HL-60 (cell line): ENCODE measurements around the gene CCDC40.
"Not testable (repeated sequence)": the region's sequence is repeated elsewhere in the genome, so short reads cannot be mapped to it uniquely, and the experiment has no call there.

ENCODE experiments used
- DNase-seq, 2 experiments: peaks; one replicate each; pipeline ENCODE4 v3.0.0-alpha.2; 2010 to 2020; ENCODE audit warnings: low read depth in 1 of 2, low spot score in 1 of 2
- H3K27ac ChIP-seq: fragments of 250-450 bp; sonication (Bioruptor Pico); replicated peaks from 2 replicates; pipeline ENCODE4 v1.5.1; 2020; ENCODE audit warnings: mild to moderate bottlenecking, moderate library complexity
- H3K27me3 ChIP-seq: fragments of 250-450 bp; sonication (Bioruptor Pico); 2 replicates; pipeline ENCODE4 v1.5.1; 2021; ENCODE audit warnings: mild to moderate bottlenecking, moderate library complexity; ENCODE audit not compliant: insufficient read depth, poor library complexity, severe bottlenecking
- H3K4me3 ChIP-seq: replicated peaks from 2 replicates; pipeline ENCODE4 v1.5.1; 2011; ENCODE audit warnings: mild to moderate bottlenecking, control low read depth, low read length; ENCODE audit not compliant: insufficient read depth
- GABPA ChIP-seq: IDR thresholded peaks from 2 replicates; pipeline ENCODE4 v1.6.1; 2012; ENCODE audit warnings: low read depth
- POLR2AphosphoS5 ChIP-seq: IDR thresholded peaks from 2 replicates; pipeline ENCODE4 v1.6.1; 2012; ENCODE audit warnings: low read depth
- SPI1 ChIP-seq: IDR thresholded peaks from 2 replicates; pipeline ENCODE4 v1.6.1; 2012; ENCODE audit warnings: low read depth, mild to moderate bottlenecking, borderline replicate concordance
- TF ChIP-seq, protein P1 (sequence below): IDR thresholded peaks from 2 replicates; pipeline ENCODE4 v1.6.1; 2012; ENCODE audit warnings: low read depth; ENCODE audit not compliant: insufficient replicate concordance
- TF ChIP-seq, protein P2 (sequence below): IDR thresholded peaks from one replicate; pipeline ENCODE4 v1.5.1; 2011; ENCODE audit warnings: low read length, control low read depth, inconsistent platforms; ENCODE audit not compliant: insufficient read depth

Gene CCDC40

DNA sequence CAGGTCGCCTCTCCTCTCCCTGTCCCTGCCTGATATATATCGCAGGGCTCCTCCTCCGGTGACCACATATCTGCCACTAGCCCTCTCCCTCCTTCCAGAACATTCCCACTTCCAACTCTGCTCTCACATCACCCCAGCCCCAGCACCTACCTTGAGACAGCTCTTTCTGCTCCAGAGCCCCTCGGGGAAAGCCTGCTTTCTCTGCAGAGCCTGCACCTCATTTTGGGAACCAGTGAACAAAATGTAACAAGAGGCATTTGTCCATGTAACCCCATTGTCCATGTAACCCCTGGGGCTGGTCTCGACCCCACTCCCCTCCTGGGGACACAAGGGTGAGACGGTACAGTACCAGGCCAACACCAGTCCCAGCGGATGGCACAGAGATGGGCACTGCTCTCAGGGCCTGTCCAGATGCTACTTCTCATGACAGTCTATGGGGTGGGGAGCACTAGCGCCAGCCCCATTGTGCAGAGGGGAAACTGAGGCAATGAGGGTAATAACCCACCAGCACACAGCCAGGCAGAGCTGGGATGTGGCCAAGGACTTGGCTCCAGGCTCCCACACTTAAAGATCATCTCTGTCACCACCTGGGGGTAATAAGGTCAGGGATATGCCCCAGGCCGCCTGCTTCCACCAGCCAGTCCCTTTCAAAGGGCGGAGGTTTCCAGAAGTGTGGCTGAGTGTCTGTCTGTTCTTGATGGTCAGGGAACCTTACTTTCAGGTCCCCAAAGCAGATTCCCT is 43.6 kb upstream of the CCDC40 start:
- TF ChIP-seq, protein P1, sequence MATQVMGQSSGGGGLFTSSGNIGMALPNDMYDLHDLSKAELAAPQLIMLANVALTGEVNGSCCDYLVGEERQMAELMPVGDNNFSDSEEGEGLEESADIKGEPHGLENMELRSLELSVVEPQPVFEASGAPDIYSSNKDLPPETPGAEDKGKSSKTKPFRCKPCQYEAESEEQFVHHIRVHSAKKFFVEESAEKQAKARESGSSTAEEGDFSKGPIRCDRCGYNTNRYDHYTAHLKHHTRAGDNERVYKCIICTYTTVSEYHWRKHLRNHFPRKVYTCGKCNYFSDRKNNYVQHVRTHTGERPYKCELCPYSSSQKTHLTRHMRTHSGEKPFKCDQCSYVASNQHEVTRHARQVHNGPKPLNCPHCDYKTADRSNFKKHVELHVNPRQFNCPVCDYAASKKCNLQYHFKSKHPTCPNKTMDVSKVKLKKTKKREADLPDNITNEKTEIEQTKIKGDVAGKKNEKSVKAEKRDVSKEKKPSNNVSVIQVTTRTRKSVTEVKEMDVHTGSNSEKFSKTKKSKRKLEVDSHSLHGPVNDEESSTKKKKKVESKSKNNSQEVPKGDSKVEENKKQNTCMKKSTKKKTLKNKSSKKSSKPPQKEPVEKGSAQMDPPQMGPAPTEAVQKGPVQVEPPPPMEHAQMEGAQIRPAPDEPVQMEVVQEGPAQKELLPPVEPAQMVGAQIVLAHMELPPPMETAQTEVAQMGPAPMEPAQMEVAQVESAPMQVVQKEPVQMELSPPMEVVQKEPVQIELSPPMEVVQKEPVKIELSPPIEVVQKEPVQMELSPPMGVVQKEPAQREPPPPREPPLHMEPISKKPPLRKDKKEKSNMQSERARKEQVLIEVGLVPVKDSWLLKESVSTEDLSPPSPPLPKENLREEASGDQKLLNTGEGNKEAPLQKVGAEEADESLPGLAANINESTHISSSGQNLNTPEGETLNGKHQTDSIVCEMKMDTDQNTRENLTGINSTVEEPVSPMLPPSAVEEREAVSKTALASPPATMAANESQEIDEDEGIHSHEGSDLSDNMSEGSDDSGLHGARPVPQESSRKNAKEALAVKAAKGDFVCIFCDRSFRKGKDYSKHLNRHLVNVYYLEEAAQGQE: no peak
- TF ChIP-seq GABPA: no peak
- TF ChIP-seq, protein P2, sequence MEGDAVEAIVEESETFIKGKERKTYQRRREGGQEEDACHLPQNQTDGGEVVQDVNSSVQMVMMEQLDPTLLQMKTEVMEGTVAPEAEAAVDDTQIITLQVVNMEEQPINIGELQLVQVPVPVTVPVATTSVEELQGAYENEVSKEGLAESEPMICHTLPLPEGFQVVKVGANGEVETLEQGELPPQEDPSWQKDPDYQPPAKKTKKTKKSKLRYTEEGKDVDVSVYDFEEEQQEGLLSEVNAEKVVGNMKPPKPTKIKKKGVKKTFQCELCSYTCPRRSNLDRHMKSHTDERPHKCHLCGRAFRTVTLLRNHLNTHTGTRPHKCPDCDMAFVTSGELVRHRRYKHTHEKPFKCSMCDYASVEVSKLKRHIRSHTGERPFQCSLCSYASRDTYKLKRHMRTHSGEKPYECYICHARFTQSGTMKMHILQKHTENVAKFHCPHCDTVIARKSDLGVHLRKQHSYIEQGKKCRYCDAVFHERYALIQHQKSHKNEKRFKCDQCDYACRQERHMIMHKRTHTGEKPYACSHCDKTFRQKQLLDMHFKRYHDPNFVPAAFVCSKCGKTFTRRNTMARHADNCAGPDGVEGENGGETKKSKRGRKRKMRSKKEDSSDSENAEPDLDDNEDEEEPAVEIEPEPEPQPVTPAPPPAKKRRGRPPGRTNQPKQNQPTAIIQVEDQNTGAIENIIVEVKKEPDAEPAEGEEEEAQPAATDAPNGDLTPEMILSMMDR: no peak
- no peak for TF ChIP-seq SPI1
- peaks cover 16% of the 10 kb centered on the region for H3K27me3 ChIP-seq
- H3K27ac ChIP-seq: peak overlapping the region; percentile 53
- DNase-seq: no peak
- no peak overlapping the region for H3K4me3 ChIP-seq

DNA sequence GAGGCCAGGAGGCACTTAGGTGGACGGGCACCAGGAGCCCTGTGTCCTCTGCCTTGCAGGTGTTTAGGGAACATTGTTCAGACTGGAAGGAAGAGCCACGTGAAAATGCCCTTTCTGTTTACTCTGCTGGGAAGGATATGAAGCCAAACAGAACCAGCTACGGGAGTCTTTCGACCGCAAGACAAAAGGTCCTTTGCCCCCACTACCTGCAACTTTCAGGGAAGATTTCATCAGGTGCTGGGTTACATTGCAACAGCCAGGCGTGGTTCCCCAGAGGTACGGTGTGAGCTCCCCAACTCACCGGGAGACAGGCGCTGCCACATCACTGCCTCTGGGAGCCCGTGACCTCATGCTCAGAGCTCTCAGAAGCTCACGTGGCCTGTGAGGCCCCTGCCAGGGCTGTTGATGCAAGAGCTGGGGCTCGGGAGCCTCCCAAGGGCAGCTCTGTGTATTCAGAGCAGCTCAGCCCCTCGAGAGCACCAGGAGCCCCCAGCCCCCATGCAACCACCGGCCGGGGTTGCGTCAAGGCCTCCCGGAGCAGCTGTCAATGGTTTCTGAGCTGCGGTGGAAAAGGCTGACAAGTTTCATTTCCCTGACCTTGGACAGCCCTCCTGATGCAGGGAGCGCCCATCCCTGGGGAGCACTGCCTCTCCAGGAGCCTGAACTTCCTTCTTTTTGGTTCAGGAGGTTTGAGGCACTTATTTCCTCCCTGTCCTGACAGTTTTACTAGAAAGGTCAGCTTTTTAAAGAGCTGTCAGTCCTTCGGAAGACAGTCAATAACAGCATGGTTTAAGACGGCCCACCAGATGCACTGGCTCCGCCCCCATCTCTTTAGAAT is 42.8 kb upstream of the CCDC40 start:
- TF ChIP-seq POLR2AphosphoS5 (peak; percentile 62; the same call in 1 of the 2 replicates), SPI1 (no peak), GABPA (no peak)
- TF ChIP-seq, protein P2: no peak
- TF ChIP-seq, protein P1: peak; percentile 44
- Histone ChIP-seq H3K27ac (peak overlapping the region; percentile 53), H3K4me3 (no peak overlapping the region), H3K27me3 (peaks cover 14% of the 10 kb centered on the region)
- peak; percentile 82 to 94 for DNase-seq

DNA sequence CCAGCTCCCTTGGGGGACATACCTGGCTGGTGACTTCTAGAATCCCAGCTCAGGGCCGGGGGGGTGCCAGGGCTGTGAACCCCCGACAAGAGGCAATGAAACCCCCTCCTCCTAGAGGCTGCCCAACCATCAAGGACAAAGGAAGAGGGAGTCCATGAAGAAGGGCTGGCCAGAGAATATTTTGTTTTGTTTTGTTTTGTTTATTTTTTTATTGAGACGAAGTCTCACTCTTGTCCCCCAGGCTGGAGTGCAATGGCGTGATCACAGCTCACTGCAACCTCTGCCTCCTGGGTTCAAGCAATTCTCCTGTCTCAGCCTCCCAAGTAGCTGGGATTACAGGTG is 42.2 kb upstream of the CCDC40 start:
- not testable (repeated sequence) for H3K27me3 ChIP-seq, DNase-seq, H3K4me3 ChIP-seq
- peak overlapping the region; percentile 53 for H3K27ac ChIP-seq

DNA sequence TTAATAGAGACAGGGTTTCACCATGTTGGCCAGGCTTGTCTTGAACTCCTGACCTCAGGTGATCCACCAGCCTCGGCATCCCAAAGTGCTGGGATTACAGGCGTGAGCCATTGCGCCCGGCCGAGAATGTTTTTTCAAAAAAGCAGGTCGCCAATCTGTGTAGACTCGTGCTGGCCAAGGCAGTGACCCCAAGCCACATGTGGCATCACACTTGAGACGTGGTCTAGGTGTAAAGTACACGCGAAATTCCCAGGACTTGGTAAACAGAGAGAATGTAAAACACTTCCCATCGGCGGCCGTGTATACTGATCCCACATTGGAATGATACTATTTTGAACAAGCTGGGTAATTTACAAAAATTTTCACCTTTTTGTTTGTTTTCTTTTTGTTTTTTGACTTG is 41.8 kb upstream of the CCDC40 start:
- H3K27me3 ChIP-seq: peaks cover 10% of the 10 kb centered on the region
- no peak overlapping the region for H3K4me3 ChIP-seq
- no peak overlapping the region; the same call in 1 of the 2 replicates for H3K27ac ChIP-seq
- no peak for DNase-seq
- TF ChIP-seq, protein P2: no peak
- TF ChIP-seq GABPA (no peak), SPI1 (no peak), POLR2AphosphoS5 (no peak)
- TF ChIP-seq, protein P1: no peak
